UCSD-AML1 (cell line): ENCODE measurements around the gene GSTT4.
"Not testable (repeated sequence)": the region's sequence is repeated elsewhere in the genome, so short reads cannot be mapped to it uniquely, and the experiment has no call there.

ENCODE experiments used
- DNase-seq: peaks from one replicate; lab custom pipeline; 2025; ENCODE audit not compliant: unreplicated experiment; lab: John Stamatoyannopoulos, UW

Gene GSTT4

GRCh38 chr22:23989583-23990244 is 15.5 kb downstream of the GSTT4 start:
- not testable (repeated sequence) for DNase-seq

DNA sequence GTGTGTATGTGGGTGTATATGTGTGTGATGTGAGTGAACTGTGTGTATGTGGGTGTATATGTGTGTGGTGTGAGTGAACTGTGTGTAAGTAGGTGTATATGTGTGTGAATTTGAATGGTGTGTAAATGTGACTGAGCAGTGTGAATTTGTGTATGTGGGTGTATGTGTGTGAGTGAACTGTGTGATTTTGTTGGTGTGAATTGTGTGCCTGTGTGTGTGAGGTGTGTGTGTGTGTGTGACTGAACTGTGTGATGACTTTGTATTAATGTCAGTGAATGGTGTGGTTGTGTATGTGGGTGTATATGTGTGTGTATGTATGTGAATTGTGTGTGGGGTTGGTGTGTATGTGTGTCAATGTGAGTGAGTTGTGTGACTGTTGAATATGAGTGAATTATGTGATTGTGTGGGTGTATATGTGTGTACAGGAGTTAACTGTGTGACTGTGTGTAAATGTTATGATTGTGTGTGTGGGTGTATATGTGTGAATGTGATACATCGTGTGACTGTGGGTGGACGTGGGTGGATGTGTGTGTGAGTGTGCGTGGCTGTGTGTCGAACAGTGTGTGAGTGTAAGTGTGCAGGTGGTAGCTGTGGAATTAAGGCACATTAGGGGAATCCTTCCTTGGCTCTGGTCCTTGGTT is 18.6 kb downstream of the GSTT4 start:
- DNase-seq: not testable (repeated sequence)

GRCh38 chr22:23986089-23986488 is 19.2 kb downstream of the GSTT4 start:
- not testable (repeated sequence) for DNase-seq

GRCh38 chr22:23984430-23984829 is 20.8 kb downstream of the GSTT4 start:
- peak; percentile 40 for DNase-seq

GRCh38 chr22:23980567-23980966 is 24.7 kb downstream of the GSTT4 start:
- DNase-seq: not testable (repeated sequence)

GRCh38 chr22:23979557-23980240 is 25.6 kb downstream of the GSTT4 start, which contains the start of gene GSTT2:
Gene GSTT2, plus strand, starts transcription at chr22:23980134.
- not testable (repeated sequence) for DNase-seq

- not testable (repeated sequence) for DNase-seq
Measured at GRCh38 chr22:23977304-23977703, 27.9 kb downstream of the GSTT4 start.

DNA sequence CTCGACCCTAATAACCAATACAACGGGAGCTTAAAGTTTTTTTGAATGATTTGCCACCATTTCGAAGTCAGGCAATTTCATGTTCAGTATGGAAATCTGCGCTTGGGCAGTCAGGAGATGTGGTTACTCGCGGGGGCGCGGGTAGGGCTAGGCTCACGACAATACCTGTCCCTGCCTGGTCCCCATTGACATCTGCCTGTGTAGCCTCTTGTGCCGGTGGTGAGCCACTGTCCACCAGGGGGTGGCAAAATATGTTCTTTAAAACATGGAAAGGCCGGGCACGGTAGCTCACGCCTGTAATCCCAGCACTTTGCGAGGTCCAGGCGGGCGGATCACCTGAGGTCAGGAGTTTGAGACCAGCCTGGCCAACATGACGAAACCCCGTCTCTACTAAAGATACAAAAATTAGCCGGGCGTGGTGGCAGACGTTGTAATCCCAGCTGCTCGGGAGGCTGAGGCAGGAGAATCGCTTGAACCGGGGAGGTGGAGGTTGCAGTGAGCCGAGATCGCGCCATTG is 30.4 kb downstream of the GSTT4 start:
- not testable (repeated sequence) for DNase-seq

- not testable (repeated sequence) for DNase-seq
Measured at GRCh38 chr22:23974345-23974744, 30.9 kb downstream of the GSTT4 start, which contains the start of gene DDT. Gene DDT, minus strand, starts transcription at chr22:23974441. Its CDS starts 27 bp downstream, at chr22:23974414.

GRCh38 chr22:23971927-23972326 is 33.3 kb downstream of the GSTT4 start:
- not testable (repeated sequence) for DNase-seq

DNA sequence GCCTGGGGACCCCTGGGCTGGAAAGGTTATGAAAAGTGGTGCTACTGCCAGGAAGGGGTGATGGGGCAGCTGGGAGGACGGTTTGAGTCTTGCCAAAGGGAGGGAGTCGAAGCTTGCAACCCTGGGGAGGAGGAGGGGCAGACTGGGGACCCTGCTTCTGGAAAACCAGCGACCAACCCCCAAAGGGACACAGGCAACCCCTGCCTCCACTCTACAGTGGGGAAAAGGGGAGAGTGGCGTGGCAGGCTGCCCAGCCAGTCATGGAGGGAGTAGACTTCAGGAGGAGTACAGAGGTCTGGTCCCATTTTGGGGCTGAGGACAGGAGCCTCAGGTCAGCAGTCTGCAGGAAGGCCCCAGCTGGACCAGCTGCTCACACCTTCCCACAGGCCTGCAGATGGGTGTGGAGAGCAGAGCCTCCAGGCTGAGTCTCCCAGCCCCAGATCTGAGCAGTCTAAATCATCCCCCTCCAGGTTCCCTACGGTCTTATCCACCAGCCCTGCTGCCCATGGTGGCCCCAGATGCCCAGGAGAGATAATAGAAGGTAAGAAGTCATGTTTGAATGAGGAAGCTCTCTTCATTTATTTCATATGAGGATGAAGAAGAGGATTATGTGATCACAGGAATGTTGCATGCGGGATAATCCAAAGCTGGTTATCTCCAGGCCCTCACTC is 34.3 kb downstream of the GSTT4 start:
- no peak for DNase-seq

DNA sequence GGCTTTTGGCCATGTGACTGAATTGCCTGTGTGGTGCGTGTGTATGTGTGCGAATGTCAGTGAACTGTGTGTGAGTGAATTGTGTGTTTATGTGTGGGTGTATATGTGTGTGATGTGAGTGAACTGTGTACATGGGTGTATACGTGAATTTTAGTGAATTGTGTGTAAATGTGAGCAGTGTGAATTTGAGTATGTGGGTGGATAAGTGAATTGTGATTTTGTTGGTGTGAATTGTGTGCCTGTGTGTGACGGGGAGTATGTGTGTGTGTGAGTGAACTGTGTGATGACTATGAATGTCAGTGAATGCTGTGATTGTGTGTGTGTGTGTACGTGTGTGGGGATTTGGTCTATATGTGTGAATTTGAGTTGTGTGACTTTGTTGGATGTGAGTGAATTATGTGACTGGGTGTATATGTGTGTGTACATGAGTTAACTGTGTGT is 35.0 kb downstream of the GSTT4 start:
- no peak for DNase-seq

DNA sequence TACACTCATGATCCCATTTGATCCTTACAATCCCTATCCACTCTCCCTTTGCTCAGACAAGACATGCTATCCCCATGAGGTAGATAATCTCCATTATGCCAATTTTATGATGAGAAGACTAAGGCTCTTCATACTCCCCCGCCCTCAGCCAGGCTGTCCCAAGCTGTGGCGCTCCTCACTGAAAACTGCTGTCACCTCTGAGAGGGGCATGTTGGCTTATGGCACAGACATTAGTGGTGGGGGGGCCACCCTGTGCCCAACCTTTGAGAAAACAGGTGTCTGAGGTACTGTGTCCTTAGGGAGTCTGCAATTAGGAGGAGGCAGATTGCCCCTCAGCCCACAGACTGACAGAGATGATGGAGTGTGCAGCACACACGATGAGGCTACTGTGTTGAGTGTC is 36.2 kb downstream of the GSTT4 start:
- no peak for DNase-seq

GRCh38 chr22:23966568-23966967 is 38.7 kb downstream of the GSTT4 start, which contains the start of gene DDTL:
Gene DDTL, plus strand, starts transcription at chr22:23966888. Its CDS starts 27 bp downstream, at chr22:23966915.
- DNase-seq: not testable (repeated sequence)

DNA sequence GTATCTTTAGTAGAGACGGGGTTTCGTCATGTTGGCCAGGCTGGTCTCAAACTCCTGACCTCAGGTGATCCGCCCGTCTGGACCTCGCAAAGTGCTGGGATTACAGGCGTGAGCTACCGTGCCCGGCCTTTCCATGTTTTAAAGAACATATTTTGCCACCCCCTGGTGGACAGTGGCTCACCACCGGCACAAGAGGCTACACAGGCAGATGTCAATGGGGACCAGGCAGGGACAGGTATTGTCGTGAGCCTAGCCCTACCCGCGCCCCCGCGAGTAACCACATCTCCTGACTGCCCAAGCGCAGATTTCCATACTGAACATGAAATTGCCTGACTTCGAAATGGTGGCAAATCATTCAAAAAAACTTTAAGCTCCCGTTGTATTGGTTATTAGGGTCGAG is 39.2 kb downstream of the GSTT4 start:
- not testable (repeated sequence) for DNase-seq

GRCh38 chr22:23961084-23961771 is 44.0 kb downstream of the GSTT4 start, which contains the start of gene GSTT2B:
Gene GSTT2B, minus strand, starts transcription at chr22:23961195. Its CDS starts 64 bp downstream, at chr22:23961131.
- DNase-seq: not testable (repeated sequence)

DNA sequence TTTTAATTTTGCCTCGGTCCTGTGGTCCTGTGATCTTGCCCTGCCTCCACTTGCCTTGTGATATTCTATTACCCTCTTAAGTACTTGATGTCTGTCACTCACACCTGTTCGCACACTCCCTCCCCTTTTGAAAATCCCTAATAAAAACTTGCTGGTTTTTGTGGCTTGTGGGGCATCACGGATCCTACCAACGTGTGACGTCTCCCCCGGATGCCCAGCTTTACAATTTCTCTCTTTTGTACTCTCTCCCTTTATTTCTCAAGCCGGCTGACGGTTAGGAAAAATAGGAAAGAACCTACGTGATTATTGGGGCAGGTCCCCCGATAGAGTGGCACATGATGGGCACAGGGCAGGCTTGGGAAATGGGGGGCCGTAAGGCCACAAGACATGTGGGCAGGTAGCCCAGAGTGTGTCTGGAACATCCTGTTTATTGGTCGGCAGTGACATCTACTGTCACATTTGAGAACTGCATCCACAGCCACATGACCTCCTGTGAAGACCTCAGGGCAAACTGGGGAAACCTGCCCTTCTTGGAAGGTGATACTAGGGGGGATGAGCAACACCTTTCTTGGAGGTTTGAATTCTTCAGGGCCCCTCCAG is 48.9 kb downstream of the GSTT4 start:
- DNase-seq: peak; percentile 45

DNA sequence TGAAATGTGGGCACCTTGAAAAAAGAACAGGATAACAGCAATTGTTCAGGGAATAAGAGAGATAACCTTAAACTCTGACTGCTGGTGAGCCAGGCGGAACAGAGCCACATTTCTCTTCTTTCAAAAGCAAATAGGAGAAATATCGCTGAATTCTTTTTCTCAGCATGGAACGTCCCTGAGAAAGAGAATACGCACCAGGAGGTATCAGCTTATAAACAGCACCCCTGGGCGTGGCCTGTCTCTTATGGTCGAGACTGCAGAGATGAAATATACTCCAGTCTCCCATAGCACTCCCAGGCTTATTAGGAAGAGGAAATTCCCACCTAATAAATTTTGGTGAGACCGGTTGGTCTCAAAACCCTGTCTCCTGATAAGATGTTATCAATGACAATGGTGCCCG is 49.4 kb downstream of the GSTT4 start:
- DNase-seq: not testable (repeated sequence)

DNA sequence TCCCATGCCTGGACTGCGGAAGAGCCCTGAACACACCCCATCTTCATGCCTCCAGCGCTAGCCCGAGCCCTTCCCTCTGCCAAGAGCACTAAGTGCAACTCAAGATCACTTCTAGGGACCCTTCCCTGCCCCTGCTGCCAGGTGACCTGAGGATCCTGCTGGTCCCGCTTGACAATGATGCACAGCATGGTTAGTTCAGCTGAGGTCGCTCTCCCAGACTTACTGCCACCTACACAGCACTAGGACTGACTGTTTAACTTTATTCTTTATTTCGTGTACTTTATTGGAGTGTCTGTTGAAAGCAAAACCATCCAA is 50.3 kb downstream of the GSTT4 start:
- not testable (repeated sequence) for DNase-seq
